WTC11 (cell line): ENCODE data around the gene CT47C1. TPM values are rescaled to one million over a fixed set of nuclear protein-coding genes. Genes with fewer than 3 reads are reported as not detected.

Source experiments
- ATAC-seq: fragments of 200-7000 bp; cut with Tn5 transposase; 2 replicates; pipeline ENCODE4 v1.10.0; 2021; ENCODE audit warnings: mild to moderate bottlenecking, moderate library complexity
- CTCF ChIA-PET: fragments of 300-600 bp; sonication (Branson Sonifier 250); formaldehyde crosslinking; loops from one replicate; lab custom pipeline; 2021; ENCODE audit warnings: antibody characterized with exemption; lab: Charles Lee
- POLR2A ChIA-PET: fragments of 350-600 bp; sonication (Branson Sonifier 250); formaldehyde crosslinking; loops from one replicate; lab custom pipeline; 2021; ENCODE audit warnings: antibody characterized with exemption; lab: Charles Lee
- DNase-seq: peaks from one replicate; pipeline ENCODE4 v3.0.0; 2021; ENCODE audit warnings: low spot score
- H3K27ac Mint-ChIP-seq: 2 replicates; pipeline ENCODE4 v1.8.0; 2021; ENCODE audit warnings: mixed read lengths
- H3K27me3 Mint-ChIP-seq: 2 replicates; pipeline ENCODE4 v1.8.0; 2021; ENCODE audit warnings: low read depth, mild to moderate bottlenecking, moderate library complexity, mixed read lengths
- H3K36me3 Mint-ChIP-seq: 2 replicates; pipeline ENCODE4 v1.8.0; 2021; ENCODE audit warnings: mixed read lengths
- H3K4me1 Mint-ChIP-seq: 2 replicates; pipeline ENCODE4 v1.8.0; 2022; ENCODE audit warnings: mixed read lengths
- H3K4me3 Mint-ChIP-seq: 2 replicates; pipeline ENCODE4 v1.8.0; 2021; ENCODE audit warnings: mild to moderate bottlenecking, moderate library complexity, mixed read lengths
- H3K9me3 Mint-ChIP-seq: 2 replicates; pipeline ENCODE4 v1.8.0; 2021; ENCODE audit warnings: mixed read lengths
- CREB1 ChIP-seq: sonication (generic); formaldehyde crosslinking; IDR thresholded peaks from 2 replicates; pipeline ENCODE4 v1.8.0; 2023; ENCODE audit warnings: mild to moderate bottlenecking, missing genetic modification reagents
- ETV6 ChIP-seq: sonication (generic); formaldehyde crosslinking; IDR thresholded peaks from 2 replicates; pipeline ENCODE4 v1.8.1; 2022; ENCODE audit warnings: mild to moderate bottlenecking, missing genetic modification reagents
- NR2C2 ChIP-seq: sonication (generic); formaldehyde crosslinking; IDR thresholded peaks from 2 replicates; pipeline ENCODE4 v1.8.0; 2022; ENCODE audit warnings: mild to moderate bottlenecking, missing genetic modification reagents
- SMAD4 ChIP-seq: sonication (generic); formaldehyde crosslinking; IDR thresholded peaks from 2 replicates; pipeline ENCODE4 v1.8.0; 2022; ENCODE audit warnings: mild to moderate bottlenecking, missing genetic modification reagents
- TEAD4 ChIP-seq: sonication (generic); formaldehyde crosslinking; IDR thresholded peaks from 2 replicates; pipeline ENCODE4 v1.8.0; 2022; ENCODE audit warnings: mild to moderate bottlenecking, missing genetic modification reagents
- ZNF219 ChIP-seq: sonication (generic); formaldehyde crosslinking; IDR thresholded peaks from 2 replicates; pipeline ENCODE4 v1.8.0; 2023; ENCODE audit warnings: missing genetic modification reagents, mild to moderate bottlenecking, borderline replicate concordance
- ZNF396 ChIP-seq: fragments of 250-450 bp; sonication (Bioruptor Pico); IDR thresholded peaks from 2 replicates; pipeline ENCODE4 v1.8.0; 2021; ENCODE audit warnings: mild to moderate bottlenecking, moderate library complexity, borderline replicate concordance
- ZNF416 ChIP-seq: fragments of 250-450 bp; sonication (Bioruptor Pico); IDR thresholded peaks from 2 replicates; pipeline ENCODE4 v1.9.0; 2021; ENCODE audit warnings: mild to moderate bottlenecking, inconsistent platforms
- total RNA-seq: library from RNA; stranded (reverse); gene quantifications from 3 replicates; pipeline ENCODE4 v1.2.3, GENCODE V29; 2021
- TF ChIP-seq, protein P1 (sequence below): sonication (generic); formaldehyde crosslinking; IDR thresholded peaks from 2 replicates; pipeline ENCODE4 v1.8.1; 2022; ENCODE audit warnings: mild to moderate bottlenecking, moderate library complexity, missing genetic modification reagents
- TF ChIP-seq, protein P2 (sequence below): fragments of 250-450 bp; sonication (Bioruptor Pico); IDR thresholded peaks from 2 replicates; pipeline ENCODE4 v2.1.2; 2022; ENCODE audit warnings: mild to moderate bottlenecking, moderate library complexity
- TF ChIP-seq, protein P3 (sequence below): sonication (generic); formaldehyde crosslinking; IDR thresholded peaks from 2 replicates; pipeline ENCODE4 v1.8.1; 2022; ENCODE audit warnings: low read depth, missing genetic modification reagents, borderline replicate concordance
- TF ChIP-seq, protein P4 (sequence below): sonication (generic); formaldehyde crosslinking; IDR thresholded peaks from 2 replicates; pipeline ENCODE4 v1.8.1; 2022; ENCODE audit warnings: low read depth, mild to moderate bottlenecking, moderate library complexity, missing genetic modification reagents, borderline replicate concordance
- TF ChIP-seq, protein P5 (sequence below): sonication (generic); formaldehyde crosslinking; IDR thresholded peaks from 2 replicates; pipeline ENCODE4 v1.8.0; 2022; ENCODE audit warnings: mild to moderate bottlenecking, missing genetic modification reagents
- TF ChIP-seq, protein P6 (sequence below): sonication (generic); formaldehyde crosslinking; IDR thresholded peaks from 2 replicates; pipeline ENCODE4 v1.8.0; 2022; ENCODE audit warnings: missing genetic modification reagents
- TF ChIP-seq, protein P7 (sequence below): sonication (generic); formaldehyde crosslinking; IDR thresholded peaks from 2 replicates; pipeline ENCODE4 v1.8.0; 2022; ENCODE audit warnings: mild to moderate bottlenecking, missing genetic modification reagents
- TF ChIP-seq, protein P8 (sequence below): sonication (generic); formaldehyde crosslinking; IDR thresholded peaks from 2 replicates; pipeline ENCODE4 v1.8.0; 2023; ENCODE audit warnings: missing genetic modification reagents
- TF ChIP-seq, protein P9 (sequence below): sonication (generic); formaldehyde crosslinking; conservative IDR thresholded peaks from 2 replicates; pipeline ENCODE4 v1.8.1; 2023; ENCODE audit warnings: mild to moderate bottlenecking, low read depth, missing genetic modification reagents, moderate library complexity

The CT47C1 gene
- total RNA-seq, 1 experiment from 2014 or later: not detected

DNA sequence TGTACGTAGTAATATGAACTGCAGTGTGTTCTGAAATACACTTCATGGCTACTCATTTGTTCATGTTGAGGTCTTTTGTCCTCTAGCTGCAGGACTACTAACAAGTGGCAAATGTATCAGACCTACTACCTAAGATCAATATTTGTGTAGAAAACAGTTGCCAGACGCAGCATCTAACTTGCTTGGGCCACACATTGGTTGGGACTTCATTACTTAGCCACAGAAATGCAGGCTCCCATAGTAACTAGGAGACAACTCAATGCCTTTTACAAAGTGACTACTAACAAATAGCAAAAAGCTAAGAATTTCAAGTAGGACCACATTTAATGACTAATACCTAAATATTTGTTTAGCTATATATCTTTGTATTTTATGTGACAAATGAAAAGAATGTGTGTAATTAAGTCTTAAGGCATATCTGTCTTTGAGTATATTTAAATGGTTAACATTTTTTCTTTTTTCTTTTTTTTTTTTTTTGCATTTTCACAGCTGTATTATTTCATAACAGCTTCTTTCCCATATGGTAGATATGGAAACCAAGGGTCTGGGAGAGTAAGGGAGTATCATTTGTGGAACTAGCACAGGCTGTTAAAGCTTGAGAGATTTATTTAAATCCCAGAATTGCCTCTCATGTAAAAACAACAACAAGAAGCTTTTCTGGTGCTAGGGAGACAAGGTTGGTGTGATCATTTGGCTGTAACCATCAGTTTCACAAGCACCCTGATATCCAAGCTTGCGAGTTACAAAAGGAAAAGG lies 2.7 kb downstream of the CT47C1 start:
- H3K9me3 Mint-ChIP-seq: no peaks in the 10 kb centered on the region
- DNase-seq: no peak
- no peak overlapping the region for H3K4me3 Mint-ChIP-seq
- no peak overlapping the region for H3K27ac Mint-ChIP-seq
- H3K27me3 Mint-ChIP-seq: peaks cover 10% of the 10 kb centered on the region
- no peaks in the 10 kb centered on the region for H3K4me1 Mint-ChIP-seq
- POLR2A ChIA-PET: interaction anchor here (0.7 kb wide), 1 partner anchor 59 kb away, joined by 3 read pairs; no protein-coding TSS in a partner anchor
- H3K36me3 Mint-ChIP-seq: no peaks in the 10 kb centered on the region
- ATAC-seq: no peak
- TF ChIP-seq NR2C2 (no peak), CREB1 (CRISPR knock-in tag) (no peak), ZNF219 (CRISPR knock-in tag) (no peak), ZNF396 (no peak), ZNF416 (CRISPR knock-in tag) (no peak), SMAD4 (CRISPR knock-in tag) (no peak), TEAD4 (CRISPR knock-in tag) (no peak), ETV6 (CRISPR knock-in tag) (no peak)
- TF ChIP-seq, protein P1, sequence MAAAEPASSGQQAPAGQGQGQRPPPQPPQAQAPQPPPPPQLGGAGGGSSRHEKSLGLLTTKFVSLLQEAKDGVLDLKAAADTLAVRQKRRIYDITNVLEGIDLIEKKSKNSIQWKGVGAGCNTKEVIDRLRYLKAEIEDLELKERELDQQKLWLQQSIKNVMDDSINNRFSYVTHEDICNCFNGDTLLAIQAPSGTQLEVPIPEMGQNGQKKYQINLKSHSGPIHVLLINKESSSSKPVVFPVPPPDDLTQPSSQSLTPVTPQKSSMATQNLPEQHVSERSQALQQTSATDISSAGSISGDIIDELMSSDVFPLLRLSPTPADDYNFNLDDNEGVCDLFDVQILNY (CRISPR knock-in tag): no peak
- TF ChIP-seq, protein P2, sequence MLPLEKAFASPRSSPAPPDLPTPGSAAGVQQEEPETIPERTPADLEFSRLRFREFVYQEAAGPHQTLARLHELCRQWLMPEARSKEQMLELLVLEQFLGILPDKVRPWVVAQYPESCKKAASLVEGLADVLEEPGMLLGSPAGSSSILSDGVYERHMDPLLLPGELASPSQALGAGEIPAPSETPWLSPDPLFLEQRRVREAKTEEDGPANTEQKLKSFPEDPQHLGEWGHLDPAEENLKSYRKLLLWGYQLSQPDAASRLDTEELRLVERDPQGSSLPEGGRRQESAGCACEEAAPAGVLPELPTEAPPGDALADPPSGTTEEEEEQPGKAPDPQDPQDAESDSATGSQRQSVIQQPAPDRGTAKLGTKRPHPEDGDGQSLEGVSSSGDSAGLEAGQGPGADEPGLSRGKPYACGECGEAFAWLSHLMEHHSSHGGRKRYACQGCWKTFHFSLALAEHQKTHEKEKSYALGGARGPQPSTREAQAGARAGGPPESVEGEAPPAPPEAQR (CRISPR knock-in tag): no peak
- TF ChIP-seq, protein P3, sequence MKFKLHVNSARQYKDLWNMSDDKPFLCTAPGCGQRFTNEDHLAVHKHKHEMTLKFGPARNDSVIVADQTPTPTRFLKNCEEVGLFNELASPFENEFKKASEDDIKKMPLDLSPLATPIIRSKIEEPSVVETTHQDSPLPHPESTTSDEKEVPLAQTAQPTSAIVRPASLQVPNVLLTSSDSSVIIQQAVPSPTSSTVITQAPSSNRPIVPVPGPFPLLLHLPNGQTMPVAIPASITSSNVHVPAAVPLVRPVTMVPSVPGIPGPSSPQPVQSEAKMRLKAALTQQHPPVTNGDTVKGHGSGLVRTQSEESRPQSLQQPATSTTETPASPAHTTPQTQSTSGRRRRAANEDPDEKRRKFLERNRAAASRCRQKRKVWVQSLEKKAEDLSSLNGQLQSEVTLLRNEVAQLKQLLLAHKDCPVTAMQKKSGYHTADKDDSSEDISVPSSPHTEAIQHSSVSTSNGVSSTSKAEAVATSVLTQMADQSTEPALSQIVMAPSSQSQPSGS: no peak
- TF ChIP-seq, protein P4, sequence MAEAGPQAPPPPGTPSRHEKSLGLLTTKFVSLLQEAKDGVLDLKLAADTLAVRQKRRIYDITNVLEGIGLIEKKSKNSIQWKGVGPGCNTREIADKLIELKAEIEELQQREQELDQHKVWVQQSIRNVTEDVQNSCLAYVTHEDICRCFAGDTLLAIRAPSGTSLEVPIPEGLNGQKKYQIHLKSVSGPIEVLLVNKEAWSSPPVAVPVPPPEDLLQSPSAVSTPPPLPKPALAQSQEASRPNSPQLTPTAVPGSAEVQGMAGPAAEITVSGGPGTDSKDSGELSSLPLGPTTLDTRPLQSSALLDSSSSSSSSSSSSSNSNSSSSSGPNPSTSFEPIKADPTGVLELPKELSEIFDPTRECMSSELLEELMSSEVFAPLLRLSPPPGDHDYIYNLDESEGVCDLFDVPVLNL (CRISPR knock-in tag): no peak
- TF ChIP-seq, protein P5, sequence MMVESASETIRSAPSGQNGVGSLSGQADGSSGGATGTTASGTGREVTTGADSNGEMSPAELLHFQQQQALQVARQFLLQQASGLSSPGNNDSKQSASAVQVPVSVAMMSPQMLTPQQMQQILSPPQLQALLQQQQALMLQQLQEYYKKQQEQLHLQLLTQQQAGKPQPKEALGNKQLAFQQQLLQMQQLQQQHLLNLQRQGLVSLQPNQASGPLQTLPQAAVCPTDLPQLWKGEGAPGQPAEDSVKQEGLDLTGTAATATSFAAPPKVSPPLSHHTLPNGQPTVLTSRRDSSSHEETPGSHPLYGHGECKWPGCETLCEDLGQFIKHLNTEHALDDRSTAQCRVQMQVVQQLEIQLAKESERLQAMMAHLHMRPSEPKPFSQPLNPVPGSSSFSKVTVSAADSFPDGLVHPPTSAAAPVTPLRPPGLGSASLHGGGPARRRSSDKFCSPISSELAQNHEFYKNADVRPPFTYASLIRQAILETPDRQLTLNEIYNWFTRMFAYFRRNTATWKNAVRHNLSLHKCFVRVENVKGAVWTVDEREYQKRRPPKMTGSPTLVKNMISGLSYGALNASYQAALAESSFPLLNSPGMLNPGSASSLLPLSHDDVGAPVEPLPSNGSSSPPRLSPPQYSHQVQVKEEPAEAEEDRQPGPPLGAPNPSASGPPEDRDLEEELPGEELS: no peak
- TF ChIP-seq, protein P6, sequence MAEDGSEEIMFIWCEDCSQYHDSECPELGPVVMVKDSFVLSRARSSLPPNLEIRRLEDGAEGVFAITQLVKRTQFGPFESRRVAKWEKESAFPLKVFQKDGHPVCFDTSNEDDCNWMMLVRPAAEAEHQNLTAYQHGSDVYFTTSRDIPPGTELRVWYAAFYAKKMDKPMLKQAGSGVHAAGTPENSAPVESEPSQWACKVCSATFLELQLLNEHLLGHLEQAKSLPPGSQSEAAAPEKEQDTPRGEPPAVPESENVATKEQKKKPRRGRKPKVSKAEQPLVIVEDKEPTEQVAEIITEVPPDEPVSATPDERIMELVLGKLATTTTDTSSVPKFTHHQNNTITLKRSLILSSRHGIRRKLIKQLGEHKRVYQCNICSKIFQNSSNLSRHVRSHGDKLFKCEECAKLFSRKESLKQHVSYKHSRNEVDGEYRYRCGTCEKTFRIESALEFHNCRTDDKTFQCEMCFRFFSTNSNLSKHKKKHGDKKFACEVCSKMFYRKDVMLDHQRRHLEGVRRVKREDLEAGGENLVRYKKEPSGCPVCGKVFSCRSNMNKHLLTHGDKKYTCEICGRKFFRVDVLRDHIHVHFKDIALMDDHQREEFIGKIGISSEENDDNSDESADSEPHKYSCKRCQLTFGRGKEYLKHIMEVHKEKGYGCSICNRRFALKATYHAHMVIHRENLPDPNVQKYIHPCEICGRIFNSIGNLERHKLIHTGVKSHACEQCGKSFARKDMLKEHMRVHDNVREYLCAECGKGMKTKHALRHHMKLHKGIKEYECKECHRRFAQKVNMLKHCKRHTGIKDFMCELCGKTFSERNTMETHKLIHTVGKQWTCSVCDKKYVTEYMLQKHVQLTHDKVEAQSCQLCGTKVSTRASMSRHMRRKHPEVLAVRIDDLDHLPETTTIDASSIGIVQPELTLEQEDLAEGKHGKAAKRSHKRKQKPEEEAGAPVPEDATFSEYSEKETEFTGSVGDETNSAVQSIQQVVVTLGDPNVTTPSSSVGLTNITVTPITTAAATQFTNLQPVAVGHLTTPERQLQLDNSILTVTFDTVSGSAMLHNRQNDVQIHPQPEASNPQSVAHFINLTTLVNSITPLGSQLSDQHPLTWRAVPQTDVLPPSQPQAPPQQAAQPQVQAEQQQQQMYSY (CRISPR knock-in tag): no peak
- TF ChIP-seq, protein P7, sequence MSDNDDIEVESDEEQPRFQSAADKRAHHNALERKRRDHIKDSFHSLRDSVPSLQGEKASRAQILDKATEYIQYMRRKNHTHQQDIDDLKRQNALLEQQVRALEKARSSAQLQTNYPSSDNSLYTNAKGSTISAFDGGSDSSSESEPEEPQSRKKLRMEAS (CRISPR knock-in tag): no peak
- TF ChIP-seq, protein P8, sequence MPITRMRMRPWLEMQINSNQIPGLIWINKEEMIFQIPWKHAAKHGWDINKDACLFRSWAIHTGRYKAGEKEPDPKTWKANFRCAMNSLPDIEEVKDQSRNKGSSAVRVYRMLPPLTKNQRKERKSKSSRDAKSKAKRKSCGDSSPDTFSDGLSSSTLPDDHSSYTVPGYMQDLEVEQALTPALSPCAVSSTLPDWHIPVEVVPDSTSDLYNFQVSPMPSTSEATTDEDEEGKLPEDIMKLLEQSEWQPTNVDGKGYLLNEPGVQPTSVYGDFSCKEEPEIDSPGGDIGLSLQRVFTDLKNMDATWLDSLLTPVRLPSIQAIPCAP (CRISPR knock-in tag): no peak
- TF ChIP-seq, protein P9, sequence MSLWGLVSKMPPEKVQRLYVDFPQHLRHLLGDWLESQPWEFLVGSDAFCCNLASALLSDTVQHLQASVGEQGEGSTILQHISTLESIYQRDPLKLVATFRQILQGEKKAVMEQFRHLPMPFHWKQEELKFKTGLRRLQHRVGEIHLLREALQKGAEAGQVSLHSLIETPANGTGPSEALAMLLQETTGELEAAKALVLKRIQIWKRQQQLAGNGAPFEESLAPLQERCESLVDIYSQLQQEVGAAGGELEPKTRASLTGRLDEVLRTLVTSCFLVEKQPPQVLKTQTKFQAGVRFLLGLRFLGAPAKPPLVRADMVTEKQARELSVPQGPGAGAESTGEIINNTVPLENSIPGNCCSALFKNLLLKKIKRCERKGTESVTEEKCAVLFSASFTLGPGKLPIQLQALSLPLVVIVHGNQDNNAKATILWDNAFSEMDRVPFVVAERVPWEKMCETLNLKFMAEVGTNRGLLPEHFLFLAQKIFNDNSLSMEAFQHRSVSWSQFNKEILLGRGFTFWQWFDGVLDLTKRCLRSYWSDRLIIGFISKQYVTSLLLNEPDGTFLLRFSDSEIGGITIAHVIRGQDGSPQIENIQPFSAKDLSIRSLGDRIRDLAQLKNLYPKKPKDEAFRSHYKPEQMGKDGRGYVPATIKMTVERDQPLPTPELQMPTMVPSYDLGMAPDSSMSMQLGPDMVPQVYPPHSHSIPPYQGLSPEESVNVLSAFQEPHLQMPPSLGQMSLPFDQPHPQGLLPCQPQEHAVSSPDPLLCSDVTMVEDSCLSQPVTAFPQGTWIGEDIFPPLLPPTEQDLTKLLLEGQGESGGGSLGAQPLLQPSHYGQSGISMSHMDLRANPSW: no peak
- TF ChIP-seq, all 79 proteins: peak for 0
- CTCF ChIA-PET: interaction anchor here (1.4 kb wide), 1 partner anchor 236 kb away, joined by 3 read pairs; no protein-coding TSS in a partner anchor
